ENCODE measurements around the gene GMCL2. TPM values are rescaled to one million over a fixed set of nuclear protein-coding genes. Genes with fewer than 3 reads are reported as not detected.

GMCL2 gene
- total and polyA plus RNA-seq, 8 donors, result 0.06 TPM; not detected in 7

GRCh38 chr5:178165581-178165980 lies 21.6 kb downstream of the GMCL2 start:
- no peak for TF ChIP-seq CTCF (IDR thresholded peaks at IDR 0.05)
- no peaks in the 10 kb centered on the region for H3K36me3 ChIP-seq
- H3K4me3 ChIP-seq, result no peak overlapping the region
- ATAC-seq, result no peak
- H3K27me3 ChIP-seq, result peaks cover 0 to 43% of the 10 kb centered on the region in 2 donors
- no peaks in the 10 kb centered on the region for H3K9me3 ChIP-seq
- intact Hi-C loops (cut with DNase I), result loop anchor here in 1 of 2 donors (2.0 kb wide), 1 partner anchor 89 kb away; no protein-coding TSS in a partner anchor
- no peak for DNase-seq
- peaks cover 0 to 8% of the 10 kb centered on the region in 2 donors for H3K4me1 ChIP-seq
- H3K27ac ChIP-seq, result no peak overlapping the region

- ATAC-seq (peak; percentile 100), DNase-seq (peak; percentile 70 to 97 (median 83))
- H3K9me3 ChIP-seq, result no peaks in the 10 kb centered on the region
- H3K27me3 ChIP-seq, result peaks cover 0 to 43% of the 10 kb centered on the region in 2 donors
- peaks cover 0 to 8% of the 10 kb centered on the region in 2 donors for H3K4me1 ChIP-seq
- intact Hi-C loops (cut with DNase I), result loop anchor here in 1 of 2 donors (2.0 kb wide), 1 partner anchor 87 kb away; no protein-coding TSS in a partner anchor
- H3K27ac ChIP-seq, result no peak overlapping the region
- H3K36me3 ChIP-seq, result no peaks in the 10 kb centered on the region
- peak overlapping the region in 1 of 2 donors; percentile 7 for H3K4me3 ChIP-seq
- TF ChIP-seq CTCF (IDR thresholded peaks at IDR 0.05), result peak; percentile 98 to 99
Observed at GRCh38 chr5:178163772-178164735, 23.1 kb downstream of the GMCL2 start.

DNA sequence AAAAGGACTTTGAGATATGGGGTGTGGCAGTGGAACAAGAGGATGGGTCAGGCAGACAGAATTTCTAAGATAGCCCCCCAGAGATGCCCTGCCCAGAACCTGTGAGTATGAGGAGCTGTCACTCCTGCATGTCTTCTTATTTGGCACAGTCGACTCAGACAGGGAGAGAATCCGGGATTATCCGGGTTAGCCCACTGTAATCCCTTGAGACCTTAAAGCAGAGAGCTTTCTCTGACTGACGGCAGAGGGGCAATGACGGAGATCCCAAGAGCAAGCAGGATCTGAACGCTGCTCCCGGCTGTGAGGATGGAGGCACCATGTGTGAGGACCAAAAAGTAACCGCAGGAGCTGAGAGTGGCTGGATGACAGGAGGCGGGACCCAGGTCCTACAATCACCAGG lies 24.7 kb downstream of the GMCL2 start:
- intact Hi-C loops (cut with DNase I), result no loop called here
- no peak for ATAC-seq
- Histone ChIP-seq H3K27ac (no peak overlapping the region), H3K9me3 (no peaks in the 10 kb centered on the region), H3K4me1 (peaks cover 0 to 8% of the 10 kb centered on the region in 2 donors), H3K4me3 (no peak overlapping the region), H3K27me3 (peaks cover 0 to 43% of the 10 kb centered on the region in 2 donors), H3K36me3 (no peaks in the 10 kb centered on the region)
- no peak for TF ChIP-seq CTCF (IDR thresholded peaks at IDR 0.05)
- no peak for DNase-seq

- H3K27ac ChIP-seq, result no peak overlapping the region
- intact Hi-C loops (cut with DNase I), result no loop called here
- H3K27me3 ChIP-seq, result peaks cover 0 to 32% of the 10 kb centered on the region in 2 donors
- H3K4me1 ChIP-seq, result peaks cover 0 to 8% of the 10 kb centered on the region in 2 donors
- ATAC-seq (no peak), DNase-seq (no peak)
- H3K4me3 ChIP-seq, result no peak overlapping the region
- no peak for TF ChIP-seq CTCF (IDR thresholded peaks at IDR 0.05)
- no peaks in the 10 kb centered on the region for H3K36me3 ChIP-seq
- no peaks in the 10 kb centered on the region for H3K9me3 ChIP-seq
Observed at GRCh38 chr5:178160176-178160575, 27.0 kb downstream of the GMCL2 start.

- no peak for TF ChIP-seq CTCF (IDR thresholded peaks at IDR 0.05)
- Histone ChIP-seq H3K9me3 (no peaks in the 10 kb centered on the region), H3K27ac (no peak overlapping the region), H3K27me3 (no peaks in the 10 kb centered on the region), H3K36me3 (peaks cover 0 to 16% of the 10 kb centered on the region in 2 donors), H3K4me3 (no peak overlapping the region), H3K4me1 (peaks cover 9 to 17% of the 10 kb centered on the region in 2 donors)
- DNase-seq, result no peak
- intact Hi-C loops (cut with DNase I), result no loop called here
- ATAC-seq, result no peak
Observed at GRCh38 chr5:178155065-178155464, 32.1 kb downstream of the GMCL2 start.
